ENCODE data around the gene ZNF124. TPM values are rescaled to one million over a fixed set of nuclear protein-coding genes. Genes with fewer than 3 reads are reported as not detected.

ZNF124 gene
- total RNA-seq, 2 experiments from 2014 or later = 18.3 to 20.0 TPM

GRCh38 chr1:247189981-247190798, 18.4 kb upstream of the ZNF124 start:
- Histone ChIP-seq H3K4me1 (ENCODE audit: insufficient read depth, low read length) (no peaks in the 10 kb centered on the region), H3K36me3 (ENCODE audit: insufficient read depth, low read length) (peaks cover 44% of the 10 kb centered on the region), H3K4me3 (ENCODE audit: low read length) (no peak overlapping the region), H3K27ac (ENCODE audit: low read depth in 1 of 2, low read length in 2 of 2) (no peak overlapping the region), H3K9me3 (ENCODE audit: control insufficient read depth in 1 of 2, insufficient read depth in 1 of 2, low read length in 2 of 2) (peaks cover 32 to 76% of the 10 kb centered on the region in 2 experiments), H3K27me3 (ENCODE audit: control insufficient read depth in 1 of 2, insufficient read depth in 2 of 2, low read length in 2 of 2) (no peaks in the 10 kb centered on the region)
- H3K4me3 Mint-ChIP-seq = no peak overlapping the region
- H3K27me3 Mint-ChIP-seq = no peaks in the 10 kb centered on the region
- peaks cover 90% of the 10 kb centered on the region for H3K36me3 Mint-ChIP-seq (ENCODE audit: low read depth)
- ATAC-seq (ENCODE audit: poor library complexity) (no peak), DNase-seq (no peak)
- POLR2A ChIA-PET = no interaction called here
- no peak overlapping the region for H3K27ac Mint-ChIP-seq
- CTCF ChIA-PET = no interaction called here
- H3K9me3 Mint-ChIP-seq = peaks cover 12% of the 10 kb centered on the region
- H3K4me1 Mint-ChIP-seq (ENCODE audit: low read depth) = no peaks in the 10 kb centered on the region
- no peak for TF ChIP-seq CTCF (IDR thresholded peaks at IDR 0.05)
- intact Hi-C loops (cut with DNase I, micrococcal nuclease) = no loop called here

GRCh38 chr1:247185667-247186066, 13.8 kb upstream of the ZNF124 start:
- no peak overlapping the region for H3K4me3 Mint-ChIP-seq
- Histone ChIP-seq H3K9me3 (ENCODE audit: control insufficient read depth in 1 of 2, insufficient read depth in 1 of 2, low read length in 2 of 2) (peaks cover 57 to 71% of the 10 kb centered on the region in 2 experiments), H3K36me3 (ENCODE audit: insufficient read depth, low read length) (peaks cover 9% of the 10 kb centered on the region), H3K4me1 (ENCODE audit: insufficient read depth, low read length) (no peaks in the 10 kb centered on the region), H3K27ac (ENCODE audit: low read depth in 1 of 2, low read length in 2 of 2) (no peak overlapping the region), H3K4me3 (ENCODE audit: low read length) (no peak overlapping the region), H3K27me3 (ENCODE audit: control insufficient read depth in 1 of 2, insufficient read depth in 2 of 2, low read length in 2 of 2) (no peaks in the 10 kb centered on the region)
- H3K9me3 Mint-ChIP-seq = peaks cover 12% of the 10 kb centered on the region
- ChIA-PET CTCF (no interaction called here), POLR2A (no interaction called here)
- peaks cover 45% of the 10 kb centered on the region for H3K36me3 Mint-ChIP-seq (ENCODE audit: low read depth)
- TF ChIP-seq CTCF (IDR thresholded peaks at IDR 0.05) = no peak
- ATAC-seq (ENCODE audit: poor library complexity) (no peak), DNase-seq (no peak)
- intact Hi-C loops (cut with DNase I, micrococcal nuclease) = no loop called here
- no peaks in the 10 kb centered on the region for H3K4me1 Mint-ChIP-seq (ENCODE audit: low read depth)
- H3K27ac Mint-ChIP-seq = no peak overlapping the region
- no peaks in the 10 kb centered on the region for H3K27me3 Mint-ChIP-seq

GRCh38 chr1:247184254-247184653, 12.4 kb upstream of the ZNF124 start:
- no peak overlapping the region for H3K4me3 Mint-ChIP-seq
- H3K27ac Mint-ChIP-seq = no peak overlapping the region
- no peak overlapping the region for H3K4me3 ChIP-seq (ENCODE audit: low read length)
- H3K9me3 Mint-ChIP-seq = peaks cover 5% of the 10 kb centered on the region
- ChIA-PET CTCF (no interaction called here), POLR2A (no interaction called here)
- H3K27ac ChIP-seq (ENCODE audit: low read depth in 1 of 2, low read length in 2 of 2) = no peak overlapping the region
- H3K27me3 ChIP-seq (ENCODE audit: control insufficient read depth in 1 of 2, insufficient read depth in 2 of 2, low read length in 2 of 2) = no peaks in the 10 kb centered on the region
- DNase-seq (no peak), ATAC-seq (ENCODE audit: poor library complexity) (no peak)
- no peaks in the 10 kb centered on the region for H3K4me1 ChIP-seq (ENCODE audit: insufficient read depth, low read length)
- no peaks in the 10 kb centered on the region for H3K36me3 ChIP-seq (ENCODE audit: insufficient read depth, low read length)
- H3K9me3 ChIP-seq (ENCODE audit: control insufficient read depth in 1 of 2, insufficient read depth in 1 of 2, low read length in 2 of 2) = peaks cover 61 to 66% of the 10 kb centered on the region in 2 experiments
- H3K27me3 Mint-ChIP-seq = no peaks in the 10 kb centered on the region
- intact Hi-C loops (cut with DNase I, micrococcal nuclease) = no loop called here
- H3K36me3 Mint-ChIP-seq (ENCODE audit: low read depth) = peaks cover 31% of the 10 kb centered on the region
- H3K4me1 Mint-ChIP-seq (ENCODE audit: low read depth) = no peaks in the 10 kb centered on the region
- TF ChIP-seq CTCF (IDR thresholded peaks at IDR 0.05) = no peak
